GM21367 (cell line): ENCODE measurements around the gene RAVER1.
"Not testable (repeated sequence)": the region's sequence is repeated elsewhere in the genome, so short reads cannot be mapped to it uniquely, and the experiment has no call there.

Source experiments
- ATAC-seq: cut with Tn5 transposase; IDR thresholded peaks from one replicate; pipeline ENCODE4 v1.9.1; 2021; ENCODE audit not compliant: unreplicated experiment

RAVER1 gene

GRCh38 chr19:10346509-10346908 lies 13.2 kb upstream of the RAVER1 start:
- ATAC-seq, result no peak

GRCh38 chr19:10344780-10345179 lies 11.5 kb upstream of the RAVER1 start:
- no peak for ATAC-seq

DNA sequence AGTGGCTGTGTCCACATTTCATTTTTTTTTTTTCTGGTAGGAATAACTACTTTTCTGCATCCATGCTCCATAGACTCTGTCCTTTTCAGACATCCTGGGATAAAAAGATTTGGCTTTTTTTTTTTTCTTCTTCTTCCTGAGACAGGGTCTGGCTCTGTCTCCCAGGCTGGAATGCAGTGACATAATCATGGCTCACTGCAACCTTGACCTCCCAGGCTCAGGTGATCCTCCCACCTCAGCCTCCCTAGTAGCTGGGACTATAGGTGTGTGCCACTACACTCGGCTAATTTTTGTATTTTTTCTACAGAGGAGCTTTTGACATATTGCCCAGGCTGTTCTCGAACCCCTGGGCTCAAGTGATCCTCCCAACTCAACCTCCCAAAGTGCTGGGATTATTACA lies 10.2 kb upstream of the RAVER1 start:
- ATAC-seq, result no peak

GRCh38 chr19:10339977-10340376 lies 6.6 kb upstream of the RAVER1 start:
- ATAC-seq, result no peak

- ATAC-seq, result peak; percentile 53
These were observed 6.1 kb upstream of the RAVER1 start, which contains the start of gene ICAM3 for GRCh38 chr19:10339380-10339960. Gene ICAM3, minus strand, starts transcription at chr19:10339624. Its CDS starts 10 bp downstream, at chr19:10339614.

GRCh38 chr19:10338940-10339339 lies 5.6 kb upstream of the RAVER1 start:
- ATAC-seq, result no peak

DNA sequence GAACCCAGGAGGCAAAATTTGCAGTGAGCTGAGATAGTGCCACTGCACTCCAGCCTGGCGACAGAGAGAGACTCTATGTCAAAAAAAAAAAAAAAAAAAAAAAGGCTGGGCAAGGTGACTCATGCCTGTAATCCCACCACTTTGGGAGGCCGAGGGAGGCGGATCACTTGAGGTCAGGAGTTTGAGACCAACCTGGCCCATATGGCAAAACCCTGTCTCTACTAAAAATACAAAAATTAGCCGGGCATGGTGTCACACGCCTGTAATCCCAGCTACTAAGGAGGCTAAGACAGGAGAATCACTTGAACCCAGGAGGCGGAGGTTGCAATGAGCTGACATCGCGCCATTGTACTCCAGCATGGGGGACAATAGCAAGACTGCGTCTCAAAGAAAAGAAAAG lies 3.4 kb upstream of the RAVER1 start:
- not testable (repeated sequence) for ATAC-seq

DNA sequence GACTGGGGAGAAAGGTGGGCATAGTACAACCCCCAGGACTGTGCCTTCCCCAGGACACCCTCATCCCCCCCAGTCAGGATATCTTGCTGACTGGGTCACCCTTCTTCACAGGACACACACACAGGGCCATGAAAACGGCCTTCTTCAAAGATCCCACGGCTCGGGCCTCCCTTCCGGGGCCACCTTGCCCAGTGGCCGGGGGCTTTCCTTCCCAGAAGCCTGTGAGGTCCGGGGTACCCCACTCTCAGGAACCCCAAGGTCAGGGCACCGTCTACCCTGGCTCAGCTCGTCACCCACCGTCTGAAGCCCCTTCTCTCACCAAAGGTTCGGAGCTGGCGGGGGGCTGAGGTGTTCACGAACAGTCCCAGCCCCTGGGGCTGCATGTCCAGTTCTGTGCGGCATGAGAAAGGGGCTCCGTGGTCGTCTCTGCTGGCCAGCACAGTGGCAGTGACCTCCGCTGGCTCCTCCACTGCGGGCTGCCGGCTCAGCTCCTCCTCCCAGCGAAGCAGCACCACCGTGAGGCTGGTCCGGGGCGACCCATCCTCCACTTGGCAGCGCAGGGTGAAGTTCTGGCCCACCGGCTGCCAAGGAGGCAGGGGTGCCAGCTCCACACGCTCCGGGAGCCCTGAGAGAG lies 2.1 kb upstream of the RAVER1 start:
- no peak for ATAC-seq

DNA sequence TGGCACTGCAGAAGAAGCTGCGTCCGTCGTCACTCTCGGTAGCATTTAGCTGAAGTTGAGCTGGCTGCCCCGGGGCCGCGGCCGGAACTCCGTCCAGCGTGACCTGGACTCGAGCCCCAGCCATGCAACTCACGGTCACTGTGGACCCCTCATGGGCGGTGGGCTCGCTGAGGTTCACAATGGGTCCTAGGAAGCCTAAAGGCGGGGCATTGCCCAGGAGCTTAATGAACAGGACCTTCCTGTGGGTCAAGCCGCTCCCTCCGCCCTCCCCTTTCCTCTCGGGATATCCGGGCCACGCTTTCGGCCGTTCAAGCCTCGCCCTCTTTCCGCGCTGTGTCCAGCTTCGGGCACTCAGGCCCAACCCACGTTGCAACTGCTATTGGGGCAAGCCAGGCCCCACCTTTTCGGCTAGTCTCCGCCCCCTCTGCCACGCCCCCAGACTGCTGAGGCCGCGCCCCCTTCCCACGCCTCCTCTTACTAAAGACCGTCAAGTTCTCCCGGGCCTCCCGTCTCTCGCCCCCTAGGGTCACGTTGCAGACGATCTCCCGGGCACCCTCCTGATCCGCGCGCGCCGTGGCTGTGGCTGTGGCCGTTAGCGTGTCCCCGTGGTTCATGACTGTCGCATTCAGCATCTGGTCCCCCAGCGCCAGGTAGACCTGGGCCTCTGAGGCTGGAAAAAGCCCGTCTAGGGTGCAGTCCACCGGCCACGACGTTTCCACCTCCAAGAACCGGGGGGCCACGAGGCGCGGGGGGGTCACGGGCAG lies 1.4 kb upstream of the RAVER1 start:
- no peak for ATAC-seq

GRCh38 chr19:10333758-10334587 lies 644 bp upstream of the RAVER1 start:
- ATAC-seq, result peak; percentile 17

GRCh38 chr19:10332158-10332964 lies 968 bp downstream of the RAVER1 start:
- ATAC-seq, result no peak

DNA sequence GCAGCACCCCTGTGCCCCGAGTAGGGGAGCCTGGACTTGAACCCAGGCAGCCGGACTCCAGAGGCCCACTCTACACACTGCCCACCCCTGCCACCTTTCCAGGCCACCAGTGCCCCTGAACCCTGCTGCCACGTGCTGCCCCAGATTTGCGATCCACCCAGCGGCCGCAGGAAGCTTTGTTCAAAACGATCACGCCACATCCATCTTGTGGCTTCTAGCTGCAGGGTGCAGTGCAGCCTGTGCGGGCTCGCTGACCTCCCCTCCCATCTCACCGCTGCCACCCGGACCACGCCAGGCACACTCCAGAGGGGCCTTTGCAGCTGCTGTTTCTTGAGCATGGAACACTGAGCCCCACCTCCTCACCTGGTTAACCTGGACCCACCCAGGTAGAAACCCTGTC lies 3.8 kb downstream of the RAVER1 start:
- no peak for ATAC-seq

DNA sequence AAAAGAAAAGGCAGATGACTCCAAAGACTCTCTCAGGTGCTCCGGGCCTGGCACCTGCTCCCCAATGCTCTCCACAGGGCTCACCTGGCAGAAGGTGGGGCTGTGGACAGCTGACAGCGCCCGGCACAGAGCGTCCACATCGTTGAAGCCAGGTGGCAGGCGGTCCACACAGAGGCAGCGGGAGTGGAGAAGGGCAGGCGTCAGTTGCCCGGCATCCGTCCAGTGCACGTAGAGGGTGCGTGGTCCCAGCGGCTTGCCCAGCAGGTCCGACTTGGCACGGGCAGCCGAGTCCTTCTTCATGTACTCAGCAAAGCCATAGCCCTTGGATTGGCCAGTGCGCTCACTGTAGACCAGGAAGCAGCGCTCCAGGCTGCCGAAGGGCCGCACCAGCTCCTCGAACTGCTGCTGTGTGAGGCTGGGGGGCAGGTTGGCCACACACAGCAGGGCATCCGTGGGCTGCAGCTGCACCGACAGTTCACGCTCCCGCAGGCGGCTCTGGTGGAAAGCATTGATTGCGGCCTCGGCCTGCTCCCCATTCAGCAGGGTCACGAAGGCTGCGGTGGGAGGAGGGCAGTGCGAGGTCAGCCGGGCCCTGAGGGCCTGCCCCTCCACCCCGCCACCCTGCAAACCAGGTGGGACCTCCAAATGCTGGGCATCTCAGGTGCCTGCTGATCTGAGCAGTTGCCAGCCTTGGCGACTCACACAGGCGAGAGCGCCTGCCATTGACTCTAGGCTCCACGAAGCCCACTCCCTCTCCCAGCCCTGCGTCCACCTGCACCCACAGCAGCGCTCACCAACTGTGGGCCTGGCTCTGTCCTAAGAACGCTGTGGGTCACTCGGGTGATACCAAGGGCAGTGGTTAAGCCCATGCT lies 4.5 kb downstream of the RAVER1 start:
- ATAC-seq, result no peak

GRCh38 chr19:10327793-10328192 lies 5.5 kb downstream of the RAVER1 start:
- no peak for ATAC-seq

- ATAC-seq, result no peak
These were observed 7.6 kb downstream of the RAVER1 start for GRCh38 chr19:10325732-10326131.

DNA sequence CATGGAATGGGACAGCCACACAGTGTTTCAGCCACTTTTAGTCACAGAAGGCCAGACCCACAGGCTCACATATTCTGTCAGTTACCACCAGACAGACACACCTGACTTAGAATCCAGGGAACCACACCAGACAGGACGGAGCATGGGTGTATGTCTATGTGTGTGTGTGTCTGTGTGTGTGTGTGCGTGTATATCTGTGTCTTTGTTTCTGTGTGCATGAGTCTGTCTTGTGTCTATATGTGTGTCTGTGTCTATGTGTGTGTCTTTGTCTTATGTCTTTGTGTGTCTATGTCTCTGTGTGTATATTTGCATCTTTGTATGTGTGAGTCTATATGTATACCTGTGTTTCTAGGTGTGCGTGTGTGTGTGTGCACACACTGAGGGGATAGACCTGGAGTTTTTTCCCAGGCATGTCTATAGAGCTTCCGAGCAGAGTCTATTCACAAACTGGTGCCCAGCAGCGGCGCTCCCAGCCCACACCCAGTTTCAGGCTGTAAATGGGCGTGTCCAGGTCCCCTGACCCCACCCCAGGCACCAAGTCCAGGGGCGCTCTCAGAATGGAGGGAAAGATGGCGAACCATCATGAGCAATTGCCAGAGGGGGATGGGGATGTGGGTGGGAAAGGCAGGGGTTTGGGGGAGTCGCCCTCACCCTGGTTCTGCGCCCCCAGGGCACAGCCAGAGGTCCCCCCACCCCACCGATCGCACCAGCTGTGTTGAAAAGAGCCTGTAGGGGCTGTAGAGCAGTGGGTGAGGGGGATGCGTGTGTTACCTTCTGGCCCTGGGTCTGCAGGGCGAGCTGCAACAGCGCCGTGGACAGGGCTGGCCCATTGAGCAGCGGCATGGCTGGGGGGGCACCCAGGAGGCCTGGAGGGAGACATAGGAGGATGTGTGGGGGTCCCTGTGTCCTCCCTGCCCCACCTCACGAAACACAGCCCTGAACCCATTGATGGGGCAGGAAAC lies 11.2 kb downstream of the RAVER1 start:
- no peak for ATAC-seq

DNA sequence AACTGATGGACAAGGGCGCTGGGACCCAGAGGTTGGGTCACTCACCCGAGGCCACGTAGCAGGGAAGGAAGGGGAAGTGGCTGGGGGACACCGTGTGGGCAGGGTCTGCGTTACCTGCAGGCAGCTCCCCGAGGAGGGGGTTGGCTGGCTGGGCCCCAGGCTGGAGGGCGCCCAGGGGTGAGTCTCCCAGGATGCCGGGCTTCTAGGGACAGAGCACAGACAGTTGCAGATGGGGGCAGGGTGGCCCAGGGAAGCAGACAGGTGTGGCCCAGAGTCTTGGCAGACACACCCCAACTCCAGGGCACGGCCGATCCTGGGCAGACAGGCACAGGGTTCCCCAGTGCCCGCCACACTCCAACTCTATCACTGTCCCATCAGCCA lies 11.9 kb downstream of the RAVER1 start:
- no peak for ATAC-seq

DNA sequence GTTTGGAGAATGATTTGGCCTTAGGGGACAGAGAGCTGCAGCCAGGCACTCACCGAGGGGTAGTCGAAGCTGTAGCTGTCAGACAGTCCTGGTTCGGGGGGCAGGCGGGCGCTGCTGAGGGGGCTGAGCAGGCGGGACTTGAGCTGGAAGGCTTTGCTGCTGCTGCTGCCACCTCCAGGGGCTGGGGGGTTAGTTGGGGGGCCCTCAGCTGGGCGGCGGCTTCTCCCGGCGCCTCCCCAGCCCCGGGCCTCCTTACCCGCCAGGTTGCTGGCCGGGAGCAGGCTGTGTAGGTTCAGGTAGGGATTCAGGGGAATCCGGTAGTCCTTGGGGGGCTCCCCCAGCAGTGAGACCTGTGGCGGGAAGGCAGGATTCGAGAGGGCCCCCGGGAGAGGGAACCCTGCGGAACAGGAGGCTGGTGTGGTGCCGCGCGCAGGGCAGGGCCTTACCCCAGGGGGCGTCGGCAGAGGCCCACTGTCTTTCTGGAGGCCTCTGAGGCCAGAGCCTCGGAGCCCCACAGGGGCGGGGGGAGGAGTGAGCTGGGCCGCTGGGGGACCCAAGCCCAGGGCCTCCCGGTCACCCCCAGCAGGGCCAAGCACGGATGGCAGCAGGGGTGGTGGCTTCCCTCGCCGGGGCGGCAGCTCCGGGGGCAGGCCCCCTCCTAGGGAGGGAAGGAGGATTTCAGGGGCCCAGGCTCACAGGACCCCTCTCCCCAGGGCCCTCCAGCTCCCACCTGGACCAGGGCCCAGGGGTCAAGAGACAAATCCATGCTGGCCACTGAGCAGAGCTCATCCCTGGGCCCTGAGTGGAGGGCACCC lies 12.5 kb downstream of the RAVER1 start:
- ATAC-seq, result no peak
